Measurements from ENCODE around the gene LRP1B.

The LRP1B gene

DNA sequence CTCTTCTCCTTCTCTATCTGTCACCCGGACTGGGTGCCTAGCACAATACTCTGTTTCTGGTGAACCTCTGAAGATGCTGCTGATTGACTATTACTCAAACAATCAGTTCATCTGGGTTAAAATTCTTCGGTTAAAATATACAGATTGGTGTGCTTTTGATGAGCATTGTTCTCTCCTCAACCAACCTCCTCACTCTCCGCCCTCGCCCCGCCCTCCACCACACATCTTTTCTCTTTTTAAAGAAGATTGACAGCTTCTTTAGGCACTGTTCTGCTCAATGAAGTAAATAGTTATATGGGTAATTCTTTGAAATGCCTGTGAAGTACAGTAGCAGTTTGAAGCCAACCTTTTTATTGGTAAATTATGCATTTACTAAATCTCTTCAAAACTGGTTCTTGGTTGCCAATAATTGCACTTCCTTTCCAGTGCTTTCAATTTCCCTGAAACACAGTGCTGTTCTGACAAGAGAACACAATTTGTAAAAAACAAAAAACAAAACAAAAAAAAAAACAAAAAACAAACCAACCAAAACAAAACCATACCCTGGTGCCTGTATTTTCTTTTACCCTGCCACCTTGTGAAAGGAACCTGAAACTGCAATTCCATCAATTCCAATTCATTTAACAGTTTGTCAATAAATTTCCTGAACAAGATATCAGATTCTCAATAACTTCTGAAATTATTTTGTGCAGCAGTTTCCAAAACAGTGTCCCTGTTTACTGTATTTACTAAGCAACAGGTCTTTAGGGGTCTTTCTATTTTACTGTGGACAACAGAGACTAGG, 188.6 kb downstream of the LRP1B start:
- no peak for DNase-seq

DNA sequence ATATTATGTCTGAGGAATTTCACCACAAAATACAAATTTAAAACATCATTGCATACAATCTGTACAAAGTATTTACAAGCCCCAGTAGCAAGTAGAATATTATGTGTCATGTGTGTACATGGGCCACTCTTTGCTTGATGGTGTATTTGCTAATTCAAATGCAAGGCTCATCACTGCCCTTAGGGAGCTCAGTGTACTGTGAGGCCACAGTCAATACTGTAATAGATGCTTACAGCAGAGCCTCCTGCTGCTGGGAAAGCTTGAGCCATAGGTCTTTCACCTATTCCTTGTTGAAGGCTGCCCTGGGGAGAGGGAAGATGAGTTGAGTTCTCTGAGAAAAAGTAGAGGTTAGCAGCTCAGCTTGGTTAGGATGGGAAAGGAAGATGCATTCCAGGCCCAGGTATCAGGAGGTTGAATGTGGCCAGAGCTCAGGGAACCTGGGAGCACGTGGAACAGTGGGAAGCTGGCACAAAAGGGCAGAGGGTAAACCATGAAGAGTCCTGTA, 189.6 kb downstream of the LRP1B start:
- peak; percentile 35 to 57 for DNase-seq

DNA sequence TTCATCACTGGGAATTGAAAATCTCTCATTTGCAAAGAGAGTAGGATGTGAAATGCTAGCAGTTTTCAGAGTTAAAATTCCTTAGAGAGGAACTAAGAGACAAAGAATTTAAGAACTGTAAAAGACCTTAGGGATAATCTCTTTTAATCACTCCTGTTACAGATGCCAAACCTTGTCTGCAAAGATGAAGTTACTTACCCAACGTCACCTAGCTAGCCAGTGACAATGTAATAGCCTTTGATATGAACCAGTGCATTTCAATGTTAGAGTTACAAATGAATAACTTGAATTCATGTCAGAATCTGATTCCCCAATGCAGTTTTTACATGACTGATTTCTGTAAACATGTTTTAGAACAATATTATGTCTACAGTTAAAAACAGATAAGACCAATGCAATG, 190.1 kb downstream of the LRP1B start:
- no peak for DNase-seq

DNA sequence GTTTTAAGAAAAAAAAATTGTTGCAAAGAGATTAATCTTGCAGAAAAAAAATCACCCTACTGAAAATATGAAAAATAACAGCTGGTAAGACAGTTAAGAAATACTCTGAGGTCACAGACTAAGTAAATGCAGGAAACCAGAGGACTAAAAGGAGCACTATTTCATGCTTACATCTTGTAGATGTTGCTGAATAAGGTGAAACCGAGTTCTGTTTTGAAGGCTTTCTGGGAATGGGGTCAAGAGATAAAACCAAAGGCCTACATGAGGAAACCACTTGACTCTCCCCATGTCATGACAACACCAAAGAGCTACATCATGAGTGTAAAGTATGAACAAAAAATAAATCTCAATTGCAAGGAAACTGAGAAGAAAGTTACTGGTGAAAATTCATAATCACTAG, 197.6 kb downstream of the LRP1B start:
- no peak for DNase-seq

DNA sequence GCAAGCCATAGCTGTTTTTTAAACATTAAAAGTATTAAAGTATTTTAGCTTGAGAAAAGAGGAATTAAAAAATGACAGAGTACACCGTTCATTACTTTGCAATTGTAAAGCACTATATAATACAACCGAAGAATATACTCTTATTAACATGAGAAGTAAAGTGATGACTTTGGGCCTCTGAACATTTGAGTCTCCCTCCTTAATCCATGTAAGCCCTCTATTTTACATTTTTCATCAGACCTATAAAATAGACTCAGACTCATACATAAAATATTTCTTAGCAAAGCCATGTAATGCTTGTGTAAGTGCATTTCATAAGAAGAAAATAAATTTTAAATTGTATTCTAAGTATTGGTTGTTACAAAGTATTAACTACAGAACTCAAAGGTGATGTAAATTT, 198.6 kb downstream of the LRP1B start:
- no peak for DNase-seq

DNA sequence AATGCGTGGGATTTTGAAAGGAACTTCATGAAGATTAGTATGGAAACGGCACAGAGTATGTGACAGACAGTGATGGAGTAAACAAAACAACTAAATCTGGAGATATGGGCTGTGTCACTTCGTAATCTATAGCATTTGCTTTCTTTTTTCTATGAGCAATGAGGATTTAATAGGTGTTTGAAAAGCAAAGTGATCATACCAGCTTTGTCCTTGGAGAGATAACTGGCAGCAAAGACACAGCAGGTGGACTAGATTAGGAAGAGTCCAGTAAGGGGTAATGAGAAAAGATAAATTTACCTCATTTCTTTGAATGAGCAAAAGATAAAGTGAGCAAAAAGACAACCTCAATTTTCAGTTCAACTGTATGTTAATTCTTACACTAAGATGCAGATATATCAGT, 199.0 kb downstream of the LRP1B start:
- DNase-seq = no peak

- DNase-seq = no peak
Measured at GRCh38 chr2:141930803-141931202, 200.0 kb downstream of the LRP1B start.

- no peak for DNase-seq
Measured at GRCh38 chr2:141929331-141930252, 201.2 kb downstream of the LRP1B start.

DNA sequence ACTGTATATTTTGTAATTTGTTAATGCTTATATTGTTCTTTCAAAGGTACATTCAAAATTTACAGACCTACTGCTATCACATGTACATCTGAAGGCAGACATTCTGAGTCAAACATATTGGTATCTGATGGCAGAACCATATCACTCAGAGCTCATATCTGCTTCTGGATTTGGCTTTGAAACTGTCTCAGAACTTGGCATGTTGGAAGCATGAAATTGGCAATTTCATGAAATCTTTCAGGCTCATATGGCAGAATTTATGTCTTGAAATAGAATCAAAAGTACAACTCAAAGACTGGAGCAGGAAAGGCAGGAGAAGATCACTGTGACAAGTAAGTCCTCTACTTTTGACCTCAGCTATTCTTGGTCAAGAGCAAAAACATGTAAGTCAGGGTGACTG, 202.3 kb downstream of the LRP1B start:
- DNase-seq = no peak

GRCh38 chr2:141927536-141927935, 203.3 kb downstream of the LRP1B start:
- DNase-seq = no peak

DNA sequence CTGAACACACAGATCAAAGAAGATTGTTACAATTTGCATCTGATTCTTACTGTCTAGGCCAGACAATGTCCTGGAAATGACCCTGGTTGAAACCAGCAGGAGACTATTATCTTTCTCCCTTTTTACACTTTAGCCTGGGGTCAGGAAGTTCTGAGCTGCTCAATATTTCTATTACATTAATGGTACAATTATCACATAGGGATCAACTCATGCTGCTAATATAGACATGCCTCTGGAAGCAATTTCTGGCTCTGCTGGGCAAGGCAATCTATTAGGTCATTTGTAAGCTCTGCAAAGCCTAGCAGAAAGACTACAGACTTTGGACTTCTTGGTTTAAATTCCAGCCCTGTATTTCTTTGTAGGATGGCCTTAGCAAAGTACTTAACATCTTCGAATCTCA, 205.3 kb downstream of the LRP1B start:
- no peak for DNase-seq

DNA sequence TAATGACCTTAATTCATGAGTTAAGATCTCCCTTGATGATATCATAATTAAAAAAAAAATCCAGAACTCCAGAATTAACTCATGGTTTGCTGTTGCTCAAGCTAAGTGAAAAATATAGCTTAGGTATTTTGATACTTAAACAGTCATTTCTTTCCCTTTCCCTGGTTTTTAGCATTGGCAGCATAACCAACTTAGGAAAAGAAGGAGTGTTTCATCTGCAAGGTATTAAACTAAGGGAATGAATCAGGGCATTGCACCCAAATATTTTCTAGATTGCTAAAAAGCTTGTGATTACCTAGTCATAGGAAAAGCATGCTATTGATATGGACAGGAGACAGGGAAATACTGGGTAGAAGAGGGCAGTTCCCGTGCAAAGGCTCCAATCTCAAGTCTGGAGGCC, 207.2 kb downstream of the LRP1B start:
- no peak for DNase-seq

GRCh38 chr2:141911485-141912066, 219.2 kb downstream of the LRP1B start:
- DNase-seq = peak; percentile 24 to 83

DNA sequence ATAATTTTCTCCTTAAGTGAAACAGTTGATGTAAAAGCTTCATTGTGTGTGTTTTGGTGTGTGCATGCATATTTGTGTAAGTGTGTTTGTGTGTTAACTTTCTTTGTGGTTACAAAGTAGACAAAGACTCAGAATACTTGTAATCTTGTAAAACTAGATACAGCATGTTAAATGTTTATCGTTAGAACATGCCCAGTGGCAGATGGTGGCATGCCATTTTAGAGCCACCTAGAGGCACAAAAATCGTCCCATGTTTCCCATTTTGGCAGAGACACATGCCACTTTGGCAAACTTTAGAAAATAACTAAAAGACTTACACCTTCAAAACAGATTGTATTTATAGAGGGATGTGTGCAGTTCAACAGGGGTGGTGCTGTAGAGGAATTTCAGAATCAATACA, 224.1 kb downstream of the LRP1B start:
- peak in 1 of 2 experiments; percentile 41 for DNase-seq

- DNase-seq = no peak
Measured at GRCh38 chr2:141900826-141901225, 230.0 kb downstream of the LRP1B start.

DNA sequence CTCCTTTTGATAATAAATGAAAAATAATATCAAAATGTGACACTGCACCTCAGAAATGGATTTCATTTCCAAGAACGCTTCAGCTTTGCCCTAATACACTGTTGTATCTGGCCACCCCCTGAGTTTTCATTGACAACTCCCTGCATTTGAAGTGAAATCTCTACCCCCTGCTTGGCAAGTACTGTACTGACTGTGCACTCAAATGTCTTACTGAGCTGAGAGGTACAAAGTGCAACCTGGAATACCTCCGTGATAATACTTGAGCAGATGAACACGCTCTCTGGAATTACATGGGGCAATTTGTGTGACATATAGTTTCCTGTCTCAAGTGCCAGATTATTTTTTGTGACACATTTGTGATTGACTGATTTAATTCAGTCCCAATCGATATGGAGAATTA, 231.1 kb downstream of the LRP1B start:
- no peak for DNase-seq

- no peak for DNase-seq
Measured at GRCh38 chr2:141889788-141890187, 241.0 kb downstream of the LRP1B start.

GRCh38 chr2:141888987-141889555, 241.7 kb downstream of the LRP1B start:
- no peak for DNase-seq

DNA sequence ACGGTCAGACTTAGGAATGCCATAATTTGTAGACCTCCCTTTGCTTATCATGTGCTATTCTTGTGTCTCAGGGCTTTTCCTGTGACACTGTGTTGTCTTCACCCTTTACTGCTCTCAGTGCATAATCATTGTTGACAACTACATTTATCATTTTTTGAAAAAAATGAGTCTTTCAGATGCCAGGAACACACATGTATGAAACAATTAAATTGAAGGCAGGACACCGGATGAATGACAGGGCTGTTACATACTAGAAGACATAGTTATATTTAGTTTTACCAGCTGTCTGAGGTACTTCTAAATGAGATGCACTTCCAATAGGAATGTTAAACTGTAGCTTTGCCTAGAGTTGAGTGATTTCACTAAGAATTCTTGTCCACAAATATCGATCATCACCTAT, 243.5 kb downstream of the LRP1B start:
- no peak for DNase-seq

- DNase-seq = no peak
Measured at GRCh38 chr2:141878016-141878415, 252.8 kb downstream of the LRP1B start.

GRCh38 chr2:141871913-141872634, 258.7 kb downstream of the LRP1B start:
- no peak for DNase-seq

- DNase-seq = no peak
Measured at GRCh38 chr2:141869572-141869971, 261.2 kb downstream of the LRP1B start.

Data from NCI-H526 (cell line).